Stomach (tissue), 9 donors: ENCODE data around the gene TIA1. TPM values are rescaled to one million over a fixed set of nuclear protein-coding genes. Genes with fewer than 3 reads are reported as not detected.

Source experiments
- DNase-seq, 2 donors: peaks; one replicate each; pipeline versions ENCODE4 v3.0.0 to v3.0.0-alpha.2; 2013 to 2019
- H3K27ac ChIP-seq, 5 donors: fragments of 200-600 bp in 4 of 5; sonication (generic) in 4 of 5; one replicate each; pipeline ENCODE4 v1.5.1; 2013 to 2019; ENCODE audit warnings: mild to moderate bottlenecking in 1 of 5, moderate library complexity in 1 of 5
- H3K27me3 ChIP-seq, 3 donors: fragments of 200-600 bp; sonication (generic); one replicate each; pipeline ENCODE4 v1.5.1; 2017 to 2019; ENCODE audit warnings: mixed run types in 1 of 3
- H3K36me3 ChIP-seq, 4 donors: fragments of 200-600 bp; sonication (generic); 1 replicate in 3 of 4; 2 replicates in 1 of 4; pipeline ENCODE4 v1.5.1; 2016 to 2019
- H3K4me1 ChIP-seq, 4 donors: fragments of 200-600 bp; sonication (generic); one replicate each; pipeline ENCODE4 v1.5.1; 2016 to 2019
- H3K4me3 ChIP-seq, 4 donors: fragments of 200-600 bp; sonication (generic) in 3 of 4; one replicate each; pipeline ENCODE4 v1.5.1; 2016 to 2019; ENCODE audit warnings: mild to moderate bottlenecking in 1 of 4
- H3K9me3 ChIP-seq, 4 donors: fragments of 200-600 bp; sonication (generic); one replicate each; pipeline ENCODE4 v1.5.1; 2016 to 2019
- EP300 ChIP-seq: sonication (generic); formaldehyde crosslinking; IDR thresholded peaks from one replicate; pipeline ENCODE4 v1.6.1; 2017; ENCODE audit warnings: antibody characterized with exemption
- POLR2A ChIP-seq, 4 donors: fragments of 450-650 bp; IDR thresholded peaks; one replicate each; pipeline ENCODE4 v1.6.1; 2016; ENCODE audit warnings: antibody characterized with exemption in 4 of 4, control low read depth in 2 of 4, mild to moderate bottlenecking in 1 of 4, moderate library complexity in 1 of 4
- POLR2AphosphoS5 ChIP-seq, 3 donors: sonication (generic); formaldehyde crosslinking; IDR thresholded peaks; one replicate each; pipeline ENCODE4 v1.6.1; 2016; ENCODE audit warnings: antibody characterized with exemption in 3 of 3
- WGBS, 5 donors: extraction: QIAGEN DNeasy Blood & Tissue Kit in 3 of 5; methylation state at CpG; one replicate each; pipeline versions ENCODE4 v1.1.5 to v1.1.7; 2013 to 2018; 5-methylcytosine and 5-hydroxymethylcytosine counted together
- intact Hi-C: fragments of 100-400 bp; cut with DNase I; formaldehyde crosslinking; loops from one replicate; pipeline ENCODE4 v1.15.1; 2023; ENCODE audit warnings: low total_unique reads
- polyA plus RNA-seq, 3 donors: library from polyadenylated mRNA; stranded (reverse); fragments of 200-250 nt; gene quantifications; one replicate each; pipeline ENCODE4 v1.2.3, GENCODE V29; 2013
- small RNA-seq, 4 donors: library from RNA; depleted of rRNA; stranded (forward); fragments of <200 nt; gene quantifications; one replicate each; pipeline ENCODE3, GENCODE V24; 2016
- total RNA-seq, 5 donors: library from RNA; depleted of rRNA; stranded (reverse); fragments of >200 nt; gene quantifications; one replicate each; pipeline versions ENCODE4 v1.1.0 to v1.2.3, GENCODE V29; 2014 to 2016
- TF ChIP-seq, protein P1 (sequence below), 7 experiments: fragments of 450-650 bp in 4 of 7; fragments of 200-600 bp in 3 of 7; sonication (generic) in 3 of 7; IDR thresholded peaks; one replicate each; pipeline ENCODE4 v1.5.1; 2016 to 2019; ENCODE audit warnings: antibody characterized with exemption in 7 of 7, control low read depth in 2 of 7, mild to moderate bottlenecking in 1 of 7
- donor health status: healthy with polysubstance abuse.
- donor health status: Bipolar disorder and iron deficiency.
- donor health status: healthy.

TIA1 gene
- total and polyA plus RNA-seq, 8 donors: 7.0 to 261 (median 113) TPM

DNA sequence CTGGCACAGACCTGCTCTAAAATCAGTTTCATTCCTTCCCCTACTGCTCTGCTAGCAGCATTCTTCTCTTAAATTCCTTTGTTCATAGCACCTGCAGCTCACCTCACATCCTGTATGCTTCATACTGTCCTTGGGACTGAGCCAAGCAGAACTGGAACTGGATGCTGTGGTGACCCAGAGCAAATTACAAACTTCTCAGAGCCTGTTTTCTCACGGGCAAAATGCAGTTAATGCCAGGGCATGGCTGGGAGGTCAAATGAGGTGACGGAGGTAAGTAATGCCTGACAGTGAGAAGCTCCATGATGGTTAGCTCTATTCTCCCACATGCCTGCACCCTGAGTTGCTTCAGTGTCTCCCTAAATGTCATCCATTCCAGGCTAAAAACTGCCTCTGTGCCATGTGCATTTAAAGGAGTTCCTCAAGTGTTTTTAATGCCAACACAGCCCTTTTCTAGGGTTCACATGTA is 87.3 kb downstream of the TIA1 start:
- Histone ChIP-seq H3K4me1 (no peaks in the 10 kb centered on the region), H3K36me3 (peaks cover 16 to 99% (median 97%) of the 10 kb centered on the region in 4 donors), H3K9me3 (no peaks in the 10 kb centered on the region), H3K27ac (no peak overlapping the region), H3K27me3 (no peaks in the 10 kb centered on the region), H3K4me3 (no peak overlapping the region)
- intact Hi-C loops: no loop called here
- 38 to 68% (median 55%) methylated on average over 2 of the region's 2 CpGs for WGBS, 5 donors
- TF ChIP-seq POLR2AphosphoS5 (IDR thresholded peaks at IDR 0.05) (no peak), POLR2A (IDR thresholded peaks at IDR 0.05) (no peak), EP300 (no peak)
- TF ChIP-seq, protein P1, sequence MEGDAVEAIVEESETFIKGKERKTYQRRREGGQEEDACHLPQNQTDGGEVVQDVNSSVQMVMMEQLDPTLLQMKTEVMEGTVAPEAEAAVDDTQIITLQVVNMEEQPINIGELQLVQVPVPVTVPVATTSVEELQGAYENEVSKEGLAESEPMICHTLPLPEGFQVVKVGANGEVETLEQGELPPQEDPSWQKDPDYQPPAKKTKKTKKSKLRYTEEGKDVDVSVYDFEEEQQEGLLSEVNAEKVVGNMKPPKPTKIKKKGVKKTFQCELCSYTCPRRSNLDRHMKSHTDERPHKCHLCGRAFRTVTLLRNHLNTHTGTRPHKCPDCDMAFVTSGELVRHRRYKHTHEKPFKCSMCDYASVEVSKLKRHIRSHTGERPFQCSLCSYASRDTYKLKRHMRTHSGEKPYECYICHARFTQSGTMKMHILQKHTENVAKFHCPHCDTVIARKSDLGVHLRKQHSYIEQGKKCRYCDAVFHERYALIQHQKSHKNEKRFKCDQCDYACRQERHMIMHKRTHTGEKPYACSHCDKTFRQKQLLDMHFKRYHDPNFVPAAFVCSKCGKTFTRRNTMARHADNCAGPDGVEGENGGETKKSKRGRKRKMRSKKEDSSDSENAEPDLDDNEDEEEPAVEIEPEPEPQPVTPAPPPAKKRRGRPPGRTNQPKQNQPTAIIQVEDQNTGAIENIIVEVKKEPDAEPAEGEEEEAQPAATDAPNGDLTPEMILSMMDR (IDR thresholded peaks at IDR 0.05): no peak
- no peak for DNase-seq

DNA sequence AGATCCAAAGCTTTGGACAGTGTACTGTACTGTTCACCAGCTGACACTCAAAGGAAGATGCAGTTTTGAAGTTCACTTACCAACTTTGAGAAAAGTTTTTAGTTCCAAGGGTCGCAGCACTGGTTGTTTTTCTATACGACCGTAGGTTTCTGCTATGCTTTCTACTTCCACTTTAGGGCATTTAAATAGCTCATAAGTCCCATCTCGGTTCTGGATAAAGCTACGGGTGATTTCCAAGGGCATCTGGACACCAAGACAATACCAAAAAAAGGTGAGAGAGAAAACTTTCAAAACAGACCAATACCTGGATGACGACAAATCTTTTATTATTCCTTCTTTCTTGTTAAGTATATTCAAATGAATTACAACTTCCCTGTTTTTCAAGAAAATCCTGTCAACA is 87.9 kb downstream of the TIA1 start:
- no peaks in the 10 kb centered on the region for H3K4me1 ChIP-seq
- WGBS, 5 donors: 87 to 93% (median 91%) methylated on average over 6 of the region's 6 CpGs
- no peak overlapping the region for H3K4me3 ChIP-seq
- H3K27me3 ChIP-seq: no peaks in the 10 kb centered on the region
- DNase-seq: no peak
- H3K36me3 ChIP-seq: peaks cover 16 to 98% (median 95%) of the 10 kb centered on the region in 4 donors
- TF ChIP-seq POLR2A (IDR thresholded peaks at IDR 0.05) (no peak), POLR2AphosphoS5 (IDR thresholded peaks at IDR 0.05) (no peak), EP300 (no peak)
- TF ChIP-seq, protein P1 (IDR thresholded peaks at IDR 0.05): no peak
- no peaks in the 10 kb centered on the region for H3K9me3 ChIP-seq
- H3K27ac ChIP-seq: no peak overlapping the region
- intact Hi-C loops: no loop called here

Small RNA genes lying within 50 kb of the gene (small RNA-seq; reads per million reads assigned to genes)
- gene AC016700.2 (0 reads per million in 4 donors), gene MIR1285-2 (0 reads per million in 4 donors)

Other genes starting within 250 kb of the TIA1 start
- 100 to 1,000 TPM in 3 of 5 donors, 10 to 100 TPM in 1, 1 to 10 TPM in 1; 9.3 to 164 (median 120) TPM for gene PCBP1, start 161.2 kb downstream of the TIA1 start, total RNA-seq
- 100 to 1,000 TPM; 199 to 296 (median 251) TPM for gene PCBP1, start 161.2 kb downstream of the TIA1 start, polyA plus RNA-seq
- gene C2orf42, start 57.6 kb downstream of the TIA1 start, total RNA-seq: 10 to 100 TPM in 3 of 5 donors, 1 to 10 TPM in 2; 2.6 to 23.2 (median 11.7) TPM
- 1 to 10 TPM; 3.9 to 6.3 (median 4.3) TPM for gene C2orf42, start 57.6 kb downstream of the TIA1 start, polyA plus RNA-seq
- gene PCYOX1, start 9.5 kb upstream of the TIA1 start, total RNA-seq: 10 to 100 TPM; 12.5 to 49.1 (median 18.7) TPM
- gene PCYOX1, start 9.5 kb upstream of the TIA1 start, polyA plus RNA-seq: 10 to 100 TPM in 2 of 3 donors, 1 to 10 TPM in 1; 5.3 to 10.9 (median 10.6) TPM
- gene SNRPG, start 45.1 kb upstream of the TIA1 start, total RNA-seq: 100 to 1,000 TPM in 2 of 5 donors, 10 to 100 TPM in 3; 37.2 to 318 (median 66.5) TPM
- 100 to 1,000 TPM; 189 to 229 (median 192) TPM for gene SNRPG, start 45.1 kb upstream of the TIA1 start, polyA plus RNA-seq
- 10 to 100 TPM in 3 of 5 donors, 1 to 10 TPM in 2; 5.3 to 37.1 (median 35.8) TPM for gene FAM136A, start 53.4 kb upstream of the TIA1 start, total RNA-seq
- 10 to 100 TPM; 33.7 to 49.8 (median 39.8) TPM for gene FAM136A, start 53.4 kb upstream of the TIA1 start, polyA plus RNA-seq